ENCODE results near the gene ENOPH1.
"Not testable (repeated sequence)": the region's sequence is repeated elsewhere in the genome, so short reads cannot be mapped to it uniquely, and the experiment has no call there.

Gene ENOPH1

GRCh38 chr4:82388405-82388804 is 42.0 kb upstream of the ENOPH1 start:
- H3K27ac ChIP-seq = no peak overlapping the region
- no peak for DNase-seq (ENCODE audit: low spot score)
- ChIA-PET CTCF (no interaction called here), POLR2A (ENCODE audit: low non-redundant PET) (no interaction called here)
- no peak for TF ChIP-seq CTCF (conservative IDR thresholded peaks at IDR 0.05; ENCODE audit: low read depth)

- H3K27ac ChIP-seq; CTCF ChIA-PET; DNase-seq (ENCODE audit: low spot score); POLR2A ChIA-PET (ENCODE audit: low non-redundant PET): not testable (repeated sequence)
Observed at GRCh38 chr4:82390061-82390460, 40.3 kb upstream of the ENOPH1 start.

GRCh38 chr4:82394896-82395295 is 35.5 kb upstream of the ENOPH1 start:
- ChIA-PET CTCF (no interaction called here), POLR2A (ENCODE audit: low non-redundant PET) (no interaction called here)
- no peak for TF ChIP-seq CTCF (conservative IDR thresholded peaks at IDR 0.05; ENCODE audit: low read depth)
- DNase-seq (ENCODE audit: low spot score) = peak; percentile 75
- no peak overlapping the region for H3K27ac ChIP-seq

GRCh38 chr4:82397527-82397926 is 32.9 kb upstream of the ENOPH1 start:
- H3K27ac ChIP-seq = no peak overlapping the region
- CTCF ChIA-PET = interaction anchor here (1.1 kb wide), 1 partner anchor 17 kb away, joined by 3 read pairs; no protein-coding TSS in a partner anchor

GRCh38 chr4:82398263-82398662 is 32.1 kb upstream of the ENOPH1 start:
- no peak for DNase-seq (ENCODE audit: low spot score)
- no peak for TF ChIP-seq CTCF (conservative IDR thresholded peaks at IDR 0.05; ENCODE audit: low read depth)
- no peak overlapping the region for H3K27ac ChIP-seq
- ChIA-PET POLR2A (ENCODE audit: low non-redundant PET) (no interaction called here), CTCF (interaction anchor here (0.7 kb wide), 1 partner anchor 329 kb away, joined by 4 read pairs; no protein-coding TSS in a partner anchor)

More at GRCh38 chr4:82397527-82397926, 32.9 kb upstream of the ENOPH1 start:
- POLR2A ChIA-PET (ENCODE audit: low non-redundant PET) = no interaction called here
- no peak for DNase-seq (ENCODE audit: low spot score)
- TF ChIP-seq CTCF (conservative IDR thresholded peaks at IDR 0.05; ENCODE audit: low read depth) = no peak

GRCh38 chr4:82401600-82401999 is 28.8 kb upstream of the ENOPH1 start:
- ChIA-PET CTCF (no interaction called here), POLR2A (ENCODE audit: low non-redundant PET) (no interaction called here)
- TF ChIP-seq CTCF (conservative IDR thresholded peaks at IDR 0.05; ENCODE audit: low read depth) = no peak
- no peak overlapping the region for H3K27ac ChIP-seq
- no peak for DNase-seq (ENCODE audit: low spot score)

- no peak overlapping the region for H3K27ac ChIP-seq
- DNase-seq (ENCODE audit: low spot score) = no peak
- CTCF ChIA-PET = no interaction called here
- POLR2A ChIA-PET (ENCODE audit: low non-redundant PET) = no interaction called here
- TF ChIP-seq CTCF (conservative IDR thresholded peaks at IDR 0.05; ENCODE audit: low read depth) = no peak
Observed at GRCh38 chr4:82402196-82402775, 28.1 kb upstream of the ENOPH1 start.
